Loucy (cell line): ENCODE results near the gene MGLL.

ENCODE experiments used
- EZH2phosphoT487 ChIP-seq: fragments of 200-600 bp; IDR thresholded peaks from 2 replicates; pipeline ENCODE4 v1.6.1; 2018; ENCODE audit warnings: antibody characterized with exemption, mild to moderate bottlenecking, moderate library complexity, borderline replicate concordance
- TF ChIP-seq, protein P1 (sequence below): fragments of 200-600 bp; sonication (generic); conservative IDR thresholded peaks from 2 replicates; pipeline ENCODE4 v1.5.1; 2014; ENCODE audit warnings: mild to moderate bottlenecking, antibody characterized with exemption, low read length

DNA sequence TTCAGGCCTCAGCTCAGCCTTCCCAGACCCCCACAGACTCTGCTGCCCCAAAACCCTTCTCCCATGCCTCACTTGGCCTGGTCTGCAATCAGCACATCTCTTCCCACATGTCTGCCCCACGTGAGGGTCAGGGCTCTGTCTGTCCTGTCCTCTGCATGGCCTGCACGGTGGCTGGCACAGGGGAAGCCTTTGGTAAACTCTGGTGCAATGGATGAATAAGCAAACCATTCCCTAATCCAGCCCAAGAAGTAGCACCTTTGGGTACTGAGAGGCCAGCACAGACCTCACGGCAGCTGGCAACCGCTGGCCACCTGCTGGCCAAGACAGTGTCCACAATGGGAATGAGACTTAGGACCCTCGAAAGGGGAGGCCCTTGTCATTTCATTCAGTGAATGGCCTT lies 121.9 kb downstream of the MGLL start:
- TF ChIP-seq, protein P1, sequence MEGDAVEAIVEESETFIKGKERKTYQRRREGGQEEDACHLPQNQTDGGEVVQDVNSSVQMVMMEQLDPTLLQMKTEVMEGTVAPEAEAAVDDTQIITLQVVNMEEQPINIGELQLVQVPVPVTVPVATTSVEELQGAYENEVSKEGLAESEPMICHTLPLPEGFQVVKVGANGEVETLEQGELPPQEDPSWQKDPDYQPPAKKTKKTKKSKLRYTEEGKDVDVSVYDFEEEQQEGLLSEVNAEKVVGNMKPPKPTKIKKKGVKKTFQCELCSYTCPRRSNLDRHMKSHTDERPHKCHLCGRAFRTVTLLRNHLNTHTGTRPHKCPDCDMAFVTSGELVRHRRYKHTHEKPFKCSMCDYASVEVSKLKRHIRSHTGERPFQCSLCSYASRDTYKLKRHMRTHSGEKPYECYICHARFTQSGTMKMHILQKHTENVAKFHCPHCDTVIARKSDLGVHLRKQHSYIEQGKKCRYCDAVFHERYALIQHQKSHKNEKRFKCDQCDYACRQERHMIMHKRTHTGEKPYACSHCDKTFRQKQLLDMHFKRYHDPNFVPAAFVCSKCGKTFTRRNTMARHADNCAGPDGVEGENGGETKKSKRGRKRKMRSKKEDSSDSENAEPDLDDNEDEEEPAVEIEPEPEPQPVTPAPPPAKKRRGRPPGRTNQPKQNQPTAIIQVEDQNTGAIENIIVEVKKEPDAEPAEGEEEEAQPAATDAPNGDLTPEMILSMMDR: no peak
- TF ChIP-seq EZH2phosphoT487: no peak
